ENCODE results near the gene COG4.
"Not testable (repeated sequence)": the region's sequence is repeated elsewhere in the genome, so short reads cannot be mapped to it uniquely, and the experiment has no call there.

COG4 gene

GRCh38 chr16:70453892-70454221 is 69.5 kb downstream of the COG4 start:
- no peak for DNase-seq

- DNase-seq, result no peak
Observed at GRCh38 chr16:70453117-70453891, 70.0 kb downstream of the COG4 start.

- DNase-seq, result not testable (repeated sequence)
Observed at GRCh38 chr16:70451004-70451340, 72.4 kb downstream of the COG4 start.

GRCh38 chr16:70450142-70451003 is 73.0 kb downstream of the COG4 start:
- not testable (repeated sequence) for DNase-seq

GRCh38 chr16:70448075-70448474 is 75.3 kb downstream of the COG4 start:
- DNase-seq, result no peak

- DNase-seq, result no peak
Observed at GRCh38 chr16:70444249-70445063, 78.9 kb downstream of the COG4 start.

- DNase-seq, result no peak
Observed at GRCh38 chr16:70442344-70442743, 81.0 kb downstream of the COG4 start.

- no peak for DNase-seq
Observed at GRCh38 chr16:70441406-70441990, 81.9 kb downstream of the COG4 start.

GRCh38 chr16:70440009-70440692 is 83.2 kb downstream of the COG4 start:
- DNase-seq, result no peak

GRCh38 chr16:70438969-70439862 is 84.1 kb downstream of the COG4 start, which contains the start of gene ST3GAL2:
Gene ST3GAL2 (minus strand): TSS chr16:70439100. CDS start chr16:70398530, 40,570 bp downstream.
- peak; percentile 72 for DNase-seq

GRCh38 chr16:70438585-70438968 is 84.8 kb downstream of the COG4 start:
- DNase-seq, result no peak

- no peak for DNase-seq
Observed at GRCh38 chr16:70437582-70438557, 85.5 kb downstream of the COG4 start.

- no peak for DNase-seq
Observed at GRCh38 chr16:70437017-70437581, 86.3 kb downstream of the COG4 start.

- DNase-seq, result no peak
Observed at GRCh38 chr16:70434484-70435260, 88.7 kb downstream of the COG4 start.

GRCh38 chr16:70433458-70434103 is 89.8 kb downstream of the COG4 start:
- DNase-seq, result no peak

GRCh38 chr16:70432723-70433457 is 90.5 kb downstream of the COG4 start:
- DNase-seq, result no peak

- DNase-seq, result no peak
Observed at GRCh38 chr16:70432356-70432722, 91.0 kb downstream of the COG4 start.
